GM18907 (cell line): Measurements from ENCODE around the gene PRSS38.

Source experiments
- ATAC-seq: cut with Tn5 transposase; IDR thresholded peaks from one replicate; pipeline ENCODE4 v1.9.1; 2021; ENCODE audit warnings: mild to moderate bottlenecking, moderate library complexity; ENCODE audit not compliant: unreplicated experiment

Gene PRSS38

DNA sequence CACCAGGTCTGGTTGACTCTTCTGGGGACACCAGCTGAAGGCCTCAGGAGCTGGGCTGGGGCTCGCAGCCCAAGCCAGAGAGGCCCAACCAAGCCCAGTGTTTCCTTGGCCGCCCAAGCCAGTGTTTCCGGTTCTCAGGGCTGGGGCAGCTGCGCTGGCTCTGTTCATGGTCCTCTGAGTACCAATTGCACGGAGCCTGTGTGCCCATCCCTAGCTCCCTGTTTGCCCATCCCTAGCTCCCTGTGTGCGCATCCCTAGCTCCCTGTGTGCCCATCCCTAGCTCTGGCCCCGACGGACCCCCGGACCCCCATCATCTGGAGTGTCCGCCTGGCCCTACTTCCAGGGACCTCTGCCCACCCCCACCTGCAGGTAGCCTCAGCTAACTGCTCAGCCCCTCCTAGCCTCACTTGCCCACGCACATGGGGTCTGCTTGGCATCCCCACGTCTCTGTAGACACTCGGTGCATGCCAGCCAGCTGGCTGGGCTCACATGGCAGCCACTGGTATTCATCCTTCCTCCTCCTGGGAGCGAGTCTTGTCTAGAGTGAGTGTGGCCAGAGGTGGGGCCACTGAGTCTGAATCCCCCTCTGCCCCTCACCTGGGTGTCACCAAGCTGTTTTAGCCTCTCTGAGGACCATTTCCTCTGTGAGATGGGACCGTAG lies 68.3 kb downstream of the PRSS38 start:
- ATAC-seq: no peak

- ATAC-seq: no peak
Observed at GRCh38 chr1:227884370-227885134, 69.1 kb downstream of the PRSS38 start.

DNA sequence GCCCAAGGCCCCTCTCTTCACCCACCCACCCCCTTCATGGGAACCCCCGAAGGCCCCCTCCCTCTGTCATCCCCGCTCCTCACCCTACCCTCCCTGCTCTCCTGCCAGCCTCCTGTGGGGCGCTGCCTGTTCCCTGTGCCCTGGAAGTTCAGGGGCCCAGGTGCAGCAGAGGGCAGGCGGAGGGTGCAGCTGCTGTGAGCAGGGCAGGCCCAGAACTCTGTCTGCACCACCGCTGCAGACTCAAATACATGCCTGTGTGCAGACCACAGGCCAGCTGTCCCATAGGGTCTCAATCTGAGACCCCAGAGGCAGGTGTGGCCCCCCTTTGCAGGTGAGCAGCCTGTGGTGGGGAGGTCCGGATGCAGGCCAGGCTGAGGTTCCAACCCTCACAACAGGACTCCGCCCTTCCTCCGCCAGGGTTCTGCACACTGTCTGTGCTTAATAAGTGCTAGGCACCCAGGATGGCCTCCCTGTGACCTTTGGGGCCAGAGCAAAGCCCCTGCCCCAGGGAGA lies 69.7 kb downstream of the PRSS38 start:
- ATAC-seq: no peak

GRCh38 chr1:227885648-227886502 lies 70.4 kb downstream of the PRSS38 start:
- ATAC-seq: no peak

DNA sequence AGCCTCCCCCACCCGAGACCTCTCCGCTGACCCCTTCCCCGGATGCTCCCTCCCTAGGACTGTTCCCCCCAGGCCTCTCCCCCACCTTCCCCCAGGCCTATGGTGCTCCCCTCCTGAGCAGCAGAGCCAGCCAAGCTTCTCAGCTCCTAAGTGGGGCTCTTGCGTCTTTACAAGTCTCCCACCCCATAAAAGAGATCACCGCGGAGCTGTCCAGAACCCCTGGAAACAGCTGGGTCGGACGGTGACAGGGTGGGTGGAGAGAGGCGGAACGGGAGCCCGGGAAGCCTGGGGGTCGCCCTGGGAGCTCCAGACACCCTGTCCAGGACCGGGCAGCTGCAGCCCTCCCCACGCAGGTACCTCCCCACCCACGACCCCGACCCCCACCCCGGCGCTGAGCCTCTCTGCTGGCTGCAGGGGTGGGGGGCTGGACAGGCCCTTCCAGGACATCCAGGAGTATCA lies 71.1 kb downstream of the PRSS38 start:
- ATAC-seq: no peak

DNA sequence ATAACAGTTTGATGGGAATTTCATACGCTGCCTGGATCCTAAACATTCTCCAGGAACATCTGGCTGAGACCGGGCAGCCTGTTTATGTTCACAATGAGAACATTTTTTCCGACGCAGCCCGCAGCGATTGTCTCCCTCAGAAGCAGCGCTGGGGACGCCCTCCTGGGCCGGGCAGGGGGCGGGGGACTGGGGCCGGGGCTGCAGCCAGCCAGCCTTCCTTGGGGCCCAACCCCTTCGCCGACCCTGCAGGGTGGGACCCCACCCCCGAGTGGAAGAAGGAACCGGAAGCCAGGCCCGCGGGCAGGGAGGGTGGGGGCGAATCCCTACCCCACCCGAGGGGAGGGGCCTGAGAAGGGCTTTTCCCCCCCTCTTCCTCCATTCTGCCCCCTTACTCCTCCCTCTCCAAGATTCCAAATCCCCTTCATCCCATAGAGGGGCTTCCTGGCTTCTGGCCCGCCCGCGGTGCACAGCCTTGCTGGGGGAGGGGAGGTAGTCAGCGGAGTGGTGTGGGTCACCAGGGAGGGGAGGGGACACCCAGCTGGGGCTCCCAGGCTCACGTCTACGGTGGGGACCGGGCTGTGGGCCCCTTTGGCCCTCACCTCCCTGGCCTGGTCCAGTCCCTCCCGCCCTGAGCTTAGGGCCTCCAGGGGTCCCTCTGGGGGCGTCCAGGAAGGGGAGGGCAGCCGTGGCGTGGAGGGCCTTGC lies 71.7 kb downstream of the PRSS38 start:
- no peak for ATAC-seq

- no peak for ATAC-seq
Observed at GRCh38 chr1:227887697-227888403, 72.4 kb downstream of the PRSS38 start.

GRCh38 chr1:227888404-227889046 lies 73.0 kb downstream of the PRSS38 start:
- ATAC-seq: no peak

DNA sequence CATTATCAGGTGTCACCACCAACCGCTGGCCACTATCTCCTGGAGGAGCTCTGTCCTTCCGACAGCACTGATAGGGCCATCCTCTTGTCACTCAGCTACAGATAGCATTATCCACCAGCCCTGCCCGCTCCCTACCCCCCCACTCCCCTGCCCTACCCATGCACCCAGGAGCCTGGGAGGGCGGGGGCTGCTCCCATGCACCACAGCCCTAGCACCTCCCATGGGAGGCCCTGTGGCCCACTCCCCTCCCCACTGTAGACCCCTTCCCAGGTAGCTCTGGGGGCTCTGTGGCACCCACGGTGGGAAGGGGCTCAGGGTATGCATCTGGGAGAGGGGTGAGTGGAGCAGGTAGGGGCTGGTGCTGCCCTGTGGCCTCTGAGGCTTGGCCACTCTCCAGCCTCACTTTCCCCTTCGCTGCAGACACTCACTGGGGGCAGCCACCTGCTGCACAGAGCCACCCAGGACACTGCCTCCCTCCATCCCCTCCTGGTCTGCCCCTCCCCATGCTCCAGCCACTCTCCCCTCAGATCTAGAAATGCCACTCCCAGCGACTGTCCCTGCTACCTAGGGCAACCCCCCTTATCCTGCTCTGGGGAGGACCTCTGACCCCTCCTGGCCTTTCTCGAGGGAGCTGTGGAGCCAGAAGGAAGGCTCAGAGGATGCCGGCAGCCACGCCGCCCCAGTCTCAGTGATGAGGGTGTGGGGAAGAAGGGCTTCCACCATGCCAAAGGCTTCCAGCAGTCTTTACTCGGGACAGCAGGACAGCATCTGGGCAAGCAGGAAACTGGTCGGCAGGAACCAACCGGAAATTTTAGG lies 73.8 kb downstream of the PRSS38 start:
- no peak for ATAC-seq

DNA sequence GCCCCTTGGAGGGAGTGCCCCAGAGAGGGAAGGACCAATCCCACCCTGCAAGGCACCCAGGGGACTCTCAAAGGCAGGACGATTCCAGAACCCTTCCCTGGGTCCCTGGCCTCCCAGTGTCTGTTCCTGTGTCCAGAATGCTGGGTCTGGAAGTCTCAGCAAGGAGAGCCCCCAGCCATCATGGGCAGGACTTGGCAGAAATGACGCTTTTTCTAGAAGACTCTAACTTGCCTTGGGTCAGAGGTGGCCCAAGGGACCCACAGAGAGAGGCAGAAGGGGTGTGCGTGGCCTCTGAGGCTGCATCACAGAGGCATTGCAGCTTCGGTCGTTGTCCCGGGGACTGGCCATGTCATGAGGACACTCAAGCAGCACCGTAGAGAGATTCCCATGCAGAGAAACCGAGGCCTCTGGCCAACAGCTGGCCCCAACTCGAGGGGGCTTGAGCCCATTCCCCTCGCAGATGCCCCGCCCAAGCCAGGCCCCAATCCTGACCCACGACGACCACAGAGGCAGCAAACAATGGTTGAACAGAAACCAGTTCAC lies 74.5 kb downstream of the PRSS38 start:
- ATAC-seq: no peak

DNA sequence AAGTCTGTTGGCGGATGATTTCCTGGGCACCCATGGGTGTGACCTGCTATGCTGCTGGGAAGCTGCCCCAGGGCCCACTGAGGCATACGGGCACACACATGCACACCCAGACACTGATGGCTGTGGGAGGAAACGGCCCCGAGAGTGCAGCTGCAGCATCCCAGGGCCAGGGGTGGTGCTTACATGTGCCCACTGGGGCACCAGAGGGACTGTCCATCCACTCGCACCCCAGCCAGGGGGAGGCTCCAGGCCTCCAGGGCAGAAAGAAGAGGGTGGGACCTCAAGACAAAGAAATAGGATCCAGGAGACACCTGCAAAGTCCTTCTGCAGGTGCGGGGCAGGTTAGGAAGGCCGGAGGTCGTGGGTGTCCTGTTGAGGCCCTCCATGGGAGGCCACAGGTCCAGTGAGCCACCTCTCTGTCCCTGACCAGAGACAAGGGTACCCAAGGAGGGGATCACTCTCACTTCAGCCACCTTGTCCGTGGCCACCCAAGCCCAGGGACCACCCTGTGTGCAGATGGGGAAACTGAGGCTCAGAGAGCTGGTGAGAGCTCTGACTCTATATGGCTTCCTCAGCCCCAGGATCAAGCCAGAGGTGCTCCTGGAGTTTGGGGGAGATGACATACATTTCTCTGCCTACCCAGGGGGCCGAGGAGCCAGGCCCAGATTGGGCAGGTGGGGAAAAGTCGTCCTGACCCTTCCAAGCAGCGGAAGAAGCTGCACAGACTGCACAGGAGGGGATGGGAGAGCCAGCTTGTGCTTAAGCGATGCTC lies 75.2 kb downstream of the PRSS38 start:
- no peak for ATAC-seq

GRCh38 chr1:227891223-227891954 lies 75.9 kb downstream of the PRSS38 start:
- ATAC-seq: no peak

DNA sequence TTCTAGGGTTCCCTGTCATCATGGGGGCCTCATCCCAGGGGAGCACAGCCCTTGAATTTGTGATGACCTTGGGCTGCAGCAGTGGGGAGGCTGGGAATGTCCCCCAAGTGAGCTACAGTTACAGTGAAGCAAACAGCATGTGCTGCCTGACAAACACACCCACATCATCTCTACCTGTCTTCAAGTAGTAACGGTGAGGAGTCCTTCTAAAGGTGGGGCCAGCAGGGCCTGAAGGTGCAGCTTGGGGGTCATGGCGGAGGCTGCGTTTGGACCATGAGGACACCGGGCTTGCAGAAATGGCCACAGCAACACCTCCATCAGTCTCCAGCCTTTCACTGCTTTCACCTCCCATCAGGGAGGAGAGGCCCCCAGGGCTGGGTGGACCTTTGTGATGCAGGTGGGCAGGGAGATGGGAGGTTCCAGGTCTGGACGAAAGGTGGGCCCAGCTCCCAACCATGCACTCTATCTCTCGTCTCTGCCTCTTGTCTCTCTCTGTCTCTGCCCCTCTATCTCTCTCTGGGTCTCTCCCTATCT lies 76.5 kb downstream of the PRSS38 start:
- ATAC-seq: no peak

DNA sequence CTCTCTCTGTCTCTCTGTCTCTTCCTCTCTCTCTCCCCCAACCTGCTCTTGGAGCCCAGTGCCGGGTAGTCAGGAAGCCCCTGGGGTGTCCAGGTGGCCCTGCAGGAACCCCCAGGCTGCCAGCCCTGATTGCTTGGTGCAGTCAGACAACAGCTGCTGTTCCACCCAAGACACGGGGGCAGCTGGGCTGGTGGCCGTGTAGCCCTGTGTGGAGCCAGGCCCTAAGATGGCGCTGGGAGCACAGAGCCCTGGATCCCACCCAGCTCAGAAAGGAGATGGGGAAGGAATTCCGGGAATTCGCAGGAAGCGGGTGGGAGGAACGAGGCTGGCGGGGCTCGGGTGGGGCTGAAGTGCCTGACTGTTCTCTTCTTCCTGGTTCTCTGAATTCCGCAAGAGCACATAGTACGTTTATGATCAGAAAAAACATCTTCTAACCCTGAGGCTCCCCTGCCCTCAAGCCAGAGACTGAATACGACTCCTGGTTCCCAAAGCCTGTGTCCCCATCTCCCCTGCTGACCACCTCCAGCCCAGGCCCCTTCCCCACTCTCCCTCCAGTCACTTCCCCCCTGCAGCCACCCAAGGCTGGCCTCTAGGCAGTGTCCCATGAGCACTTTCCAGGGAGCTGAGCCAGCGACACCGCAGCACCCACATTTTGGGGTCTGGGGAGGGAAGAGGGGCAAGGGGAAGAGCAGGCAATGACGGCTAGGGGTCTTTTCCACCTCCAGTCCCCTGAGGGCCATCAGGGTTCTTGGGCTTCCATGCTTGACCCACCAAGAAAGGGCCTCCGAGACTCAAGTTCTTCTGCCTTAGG lies 77.2 kb downstream of the PRSS38 start:
- no peak for ATAC-seq

- ATAC-seq: no peak
Observed at GRCh38 chr1:227893300-227893948, 77.9 kb downstream of the PRSS38 start.
